HG03565 (cell line): ENCODE measurements around the gene APLF.
A peak's percentile ranks its signal among the peaks of the same experiment; 100 is the strongest.
"Not testable (repeated sequence)": the region's sequence is repeated elsewhere in the genome, so short reads cannot be mapped to it uniquely, and the experiment has no call there.

ENCODE experiments used
- ATAC-seq: cut with Tn5 transposase; IDR thresholded peaks from one replicate; pipeline ENCODE4 v1.9.1; 2021; ENCODE audit warnings: mild to moderate bottlenecking, moderate library complexity; ENCODE audit not compliant: unreplicated experiment

APLF gene

DNA sequence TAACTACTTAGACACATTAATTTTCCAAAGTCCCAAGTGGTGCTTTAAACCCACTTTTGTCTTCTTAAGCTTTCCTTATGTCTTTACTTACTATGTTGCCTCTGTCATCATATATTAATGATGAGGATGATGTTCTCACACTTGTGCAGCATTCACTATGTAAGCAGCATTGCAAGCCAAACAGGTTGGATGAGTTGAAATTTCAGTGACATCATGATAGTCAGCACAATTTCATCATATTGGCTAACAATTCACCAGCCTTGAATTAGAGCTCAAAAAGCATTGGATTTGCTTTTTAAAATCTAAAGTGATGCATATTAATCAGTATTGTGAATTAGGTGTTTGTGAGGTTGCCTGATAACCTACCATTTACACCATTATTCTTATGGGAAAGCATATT is 7.7 kb downstream of the APLF start:
- ATAC-seq = no peak

DNA sequence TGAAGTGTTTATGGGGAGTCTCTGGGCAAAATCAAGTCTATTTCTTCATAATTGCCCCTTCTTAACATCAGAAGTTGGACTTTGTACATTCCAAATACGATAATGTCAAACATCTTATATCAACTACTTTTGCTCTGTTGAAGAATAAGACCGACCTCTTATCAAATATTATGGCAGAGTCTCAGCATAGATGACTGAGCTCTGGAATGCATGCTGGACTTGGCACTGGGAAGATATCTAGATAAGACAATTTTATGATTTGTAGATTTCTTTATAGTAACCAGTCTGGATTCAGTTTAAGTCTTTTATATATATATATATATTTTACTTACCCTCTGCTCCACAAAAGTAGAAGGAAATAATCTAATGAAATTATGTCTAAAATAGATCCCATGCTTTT is 8.2 kb downstream of the APLF start:
- ATAC-seq = no peak

DNA sequence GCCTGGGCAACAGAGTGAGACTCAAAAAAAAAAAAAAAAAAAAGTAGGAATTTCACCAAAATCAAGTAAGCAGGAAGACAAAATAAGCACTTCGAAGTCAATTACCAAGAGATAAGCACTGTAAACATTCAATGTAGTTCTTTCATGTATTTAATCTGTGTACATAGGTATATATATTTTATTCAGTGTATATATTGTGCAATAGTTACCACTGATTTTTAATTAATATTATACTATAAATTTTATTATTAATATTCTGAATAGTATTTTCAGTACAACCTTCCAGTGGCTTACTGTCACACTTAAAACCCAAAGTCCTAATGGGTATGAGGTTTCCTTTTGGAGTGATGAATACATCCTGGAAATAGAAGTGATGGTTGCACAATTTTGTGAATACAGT is 9.1 kb downstream of the APLF start:
- no peak for ATAC-seq

DNA sequence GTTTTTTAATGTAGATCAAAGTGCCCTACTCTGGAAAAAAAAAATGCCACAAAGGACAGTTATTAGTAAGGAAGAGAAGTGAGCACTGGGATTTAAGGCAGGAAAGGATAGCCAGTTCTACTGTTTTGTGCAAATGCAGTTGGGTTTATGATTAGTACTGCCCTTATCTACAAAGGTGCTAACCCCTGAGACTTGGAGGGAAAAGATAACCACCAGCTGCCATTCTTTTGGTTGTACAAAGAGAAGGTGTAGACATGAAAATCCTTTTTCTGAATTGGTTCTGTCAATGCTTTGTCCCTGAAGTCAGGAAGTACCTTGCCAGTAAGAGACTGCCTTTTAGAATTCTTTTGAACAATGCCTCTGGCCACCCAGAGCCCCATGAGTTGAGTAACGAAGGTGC is 11.3 kb downstream of the APLF start:
- ATAC-seq = no peak

DNA sequence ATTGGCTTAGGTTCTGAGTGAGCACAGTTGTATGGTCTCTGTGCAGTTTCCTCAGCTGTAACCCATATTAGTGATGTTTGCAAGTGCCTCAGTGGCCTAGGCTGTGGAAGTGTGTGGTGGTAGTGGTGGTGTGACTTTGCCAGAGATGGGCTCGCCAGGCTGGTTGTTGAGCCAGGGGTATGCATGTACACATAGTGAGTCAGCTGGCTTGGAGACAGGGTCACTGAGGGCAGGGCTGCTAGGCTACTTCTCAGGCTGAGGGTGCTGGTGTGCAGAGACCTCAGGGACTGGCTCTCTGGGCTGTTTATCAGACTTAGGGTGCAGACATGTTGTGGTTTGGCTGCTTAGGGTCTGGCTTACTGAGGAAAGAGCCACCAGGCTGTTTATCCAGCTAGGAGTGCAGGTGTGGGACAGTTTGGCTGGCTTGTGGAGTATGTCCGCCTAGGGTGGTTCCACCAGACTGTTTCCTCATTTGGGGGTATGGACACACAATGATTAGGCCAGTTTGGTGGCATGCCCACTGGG is 15.0 kb downstream of the APLF start:
- ATAC-seq = no peak

DNA sequence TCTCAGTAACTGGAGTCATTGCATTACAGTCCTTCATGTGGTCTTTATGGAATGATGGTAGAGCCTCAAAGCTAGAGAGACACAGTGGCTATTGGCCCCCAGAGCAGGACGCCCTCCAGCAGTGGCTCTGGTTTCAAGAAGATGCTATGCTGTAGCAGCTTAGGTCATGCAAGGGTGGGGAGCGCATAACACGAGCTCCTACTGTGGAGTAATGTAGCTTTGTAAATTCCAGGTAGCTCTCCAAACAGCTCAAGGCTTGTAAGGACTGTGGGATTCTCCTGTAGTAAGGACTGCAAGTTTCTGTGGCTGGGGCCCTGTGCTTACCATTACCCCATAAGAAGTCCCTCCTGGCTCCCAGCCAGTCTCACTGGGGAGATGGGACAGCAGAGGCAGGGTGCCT is 15.6 kb downstream of the APLF start:
- ATAC-seq = no peak

DNA sequence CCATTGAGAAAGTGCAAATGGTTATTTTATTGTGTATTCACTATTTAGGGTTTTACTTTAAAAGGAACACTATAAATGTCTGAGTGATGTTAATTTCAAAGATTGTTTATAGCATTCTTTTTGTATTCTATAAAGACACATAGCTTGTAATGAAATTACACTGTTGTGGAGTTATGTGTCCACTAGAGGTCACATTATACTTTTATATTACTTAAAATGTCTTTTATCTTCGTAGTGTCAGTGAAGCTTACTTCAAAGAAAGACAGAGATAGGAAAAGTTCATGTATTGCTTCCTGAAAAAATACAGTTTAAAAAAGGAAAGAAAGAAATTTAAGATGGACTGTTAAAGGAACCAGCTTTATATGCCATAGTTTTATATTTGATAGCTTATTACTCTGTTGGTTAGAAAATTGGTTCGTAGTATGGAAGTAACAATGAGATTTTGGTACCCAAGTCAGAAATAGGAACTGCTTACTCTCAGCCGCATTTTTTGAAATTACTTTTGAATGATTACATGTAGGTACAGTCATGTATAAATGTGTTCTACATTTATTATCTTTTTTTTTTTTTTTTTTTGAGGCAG is 20.5 kb downstream of the APLF start:
- ATAC-seq = peak; percentile 67

DNA sequence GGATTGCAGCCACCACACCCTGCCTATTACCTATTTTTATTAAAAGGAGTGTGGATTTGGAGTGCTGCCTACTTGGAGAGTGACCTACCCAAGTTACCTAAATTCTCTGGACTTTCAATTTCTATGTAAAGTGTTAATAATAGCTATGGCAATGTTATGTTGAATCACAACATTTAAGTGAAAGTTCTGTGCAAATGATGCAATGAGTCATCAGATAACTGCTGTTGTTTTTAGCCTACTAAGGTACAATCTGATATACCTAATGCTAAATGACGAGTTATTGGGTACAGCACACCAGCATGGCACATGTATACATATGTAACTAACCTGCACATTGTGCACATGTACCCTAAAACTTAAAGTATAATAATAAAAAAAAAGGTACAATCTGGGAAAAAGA is 21.2 kb downstream of the APLF start:
- peak; percentile 51 for ATAC-seq

DNA sequence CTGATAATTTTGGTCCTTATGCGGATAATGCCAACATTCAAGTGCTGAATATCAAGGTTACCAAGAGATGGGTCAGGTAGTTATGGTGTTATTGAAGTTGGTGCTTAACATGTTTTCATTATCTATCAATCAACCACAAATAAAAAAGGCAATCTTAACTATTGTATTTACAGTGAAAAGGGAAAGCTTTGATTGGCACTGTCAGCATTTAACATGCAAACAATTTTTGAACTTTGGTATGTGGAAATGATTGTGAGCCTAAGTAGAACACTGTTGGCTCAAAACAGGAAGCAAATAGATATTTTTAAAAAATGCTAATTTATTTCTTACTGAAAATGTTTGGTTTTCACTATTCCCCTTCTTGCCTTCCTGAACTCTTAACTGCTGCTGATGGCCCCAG is 21.9 kb downstream of the APLF start:
- no peak for ATAC-seq

DNA sequence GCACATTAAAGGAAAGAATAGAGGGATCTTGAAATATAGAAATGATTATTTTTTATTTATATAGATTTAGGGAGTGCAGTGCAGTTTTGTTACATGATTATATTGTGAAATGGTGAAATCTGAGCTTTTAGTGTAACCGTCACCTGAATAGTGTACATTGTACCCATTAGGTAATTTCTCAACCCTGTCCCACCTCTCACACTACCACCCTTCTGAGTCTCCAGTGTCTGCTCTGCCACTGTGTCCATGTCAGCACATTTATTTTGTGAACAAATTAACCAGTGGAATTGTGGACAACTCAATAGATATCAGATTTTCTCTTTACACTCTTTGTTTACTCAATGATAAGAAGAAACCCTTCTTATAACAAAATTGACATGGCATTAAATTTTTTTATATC is 24.2 kb downstream of the APLF start:
- no peak for ATAC-seq

DNA sequence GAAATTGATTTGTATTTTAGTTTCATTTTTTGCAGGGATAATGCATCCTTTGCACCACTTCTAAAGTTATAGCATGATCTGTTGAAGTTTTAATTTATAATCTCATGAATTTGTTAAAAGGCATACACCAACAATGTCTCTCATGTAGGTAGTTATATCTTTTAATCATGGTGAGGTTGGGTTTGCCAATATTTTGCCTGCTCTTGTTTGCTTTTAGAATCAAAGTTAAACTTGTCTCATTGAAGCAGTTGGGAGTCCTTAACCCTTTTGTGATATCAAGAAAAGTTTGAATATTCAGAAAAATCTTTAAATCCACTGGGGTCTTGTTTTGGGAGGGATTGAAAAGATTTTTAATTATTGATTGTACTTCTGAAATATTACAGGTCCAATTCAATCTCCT is 31.7 kb downstream of the APLF start:
- no peak for ATAC-seq

DNA sequence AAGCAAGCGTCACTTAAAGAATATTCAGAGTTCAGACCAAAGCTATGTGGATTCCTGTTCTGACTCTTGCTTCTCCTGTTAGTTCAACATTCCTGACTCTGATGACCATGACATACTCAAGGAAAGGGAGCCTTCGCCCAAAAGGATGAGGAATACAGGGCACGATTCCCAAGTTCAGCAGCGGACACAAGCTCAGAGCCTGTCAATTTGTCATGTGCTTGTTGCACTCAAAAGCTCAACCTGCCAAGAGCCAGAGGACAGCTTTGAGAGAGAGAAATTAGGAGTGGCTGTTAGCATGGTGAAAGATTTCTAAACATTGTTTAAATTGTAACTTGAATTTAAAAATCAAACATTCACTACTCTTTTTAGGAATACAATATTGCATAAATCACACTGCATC is 33.3 kb downstream of the APLF start:
- ATAC-seq = no peak

DNA sequence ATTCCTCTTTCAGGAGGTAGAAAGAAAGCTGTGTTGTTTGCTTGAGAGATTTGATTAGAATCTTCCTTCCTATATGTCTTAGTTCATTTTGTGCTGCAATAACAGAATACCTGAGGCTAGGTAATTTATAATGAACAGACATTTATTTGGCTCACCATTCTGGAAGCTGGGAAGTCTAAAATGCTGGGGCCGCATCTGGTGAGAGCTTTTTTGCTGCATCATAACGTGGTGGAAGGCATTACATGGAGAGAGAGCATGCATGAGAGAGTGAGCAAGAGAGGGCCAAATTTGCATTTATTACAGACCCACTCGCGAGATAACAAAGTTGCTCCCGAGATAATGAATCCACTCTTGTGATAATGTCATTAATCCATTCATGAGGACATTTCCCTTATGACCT is 34.4 kb downstream of the APLF start:
- ATAC-seq = no peak

DNA sequence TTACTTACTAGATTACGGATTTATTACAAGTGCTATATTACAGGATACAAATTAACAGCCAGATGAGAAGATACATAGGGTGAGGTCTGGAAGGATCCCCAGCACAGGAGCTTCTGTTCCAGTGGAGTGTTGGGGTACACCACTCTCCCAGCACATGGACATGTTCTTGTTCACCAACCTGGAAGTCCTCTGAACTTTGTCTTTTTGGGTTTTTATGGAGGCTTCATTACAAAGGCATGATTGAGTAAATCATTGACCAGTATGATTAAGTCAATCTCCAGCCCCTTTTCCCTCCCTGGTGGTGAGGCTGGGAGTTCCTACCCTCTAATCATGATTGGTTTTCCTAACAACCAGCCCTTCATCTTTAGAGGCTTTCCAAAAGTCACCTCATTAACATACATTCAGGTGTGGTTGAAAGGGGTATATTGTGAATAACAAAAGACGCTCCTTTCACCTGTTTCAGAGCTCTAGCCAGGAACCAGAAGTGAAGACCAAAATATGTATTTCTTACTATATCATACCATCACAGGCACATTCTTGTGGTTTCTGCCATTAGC is 38.3 kb downstream of the APLF start:
- ATAC-seq = no peak

DNA sequence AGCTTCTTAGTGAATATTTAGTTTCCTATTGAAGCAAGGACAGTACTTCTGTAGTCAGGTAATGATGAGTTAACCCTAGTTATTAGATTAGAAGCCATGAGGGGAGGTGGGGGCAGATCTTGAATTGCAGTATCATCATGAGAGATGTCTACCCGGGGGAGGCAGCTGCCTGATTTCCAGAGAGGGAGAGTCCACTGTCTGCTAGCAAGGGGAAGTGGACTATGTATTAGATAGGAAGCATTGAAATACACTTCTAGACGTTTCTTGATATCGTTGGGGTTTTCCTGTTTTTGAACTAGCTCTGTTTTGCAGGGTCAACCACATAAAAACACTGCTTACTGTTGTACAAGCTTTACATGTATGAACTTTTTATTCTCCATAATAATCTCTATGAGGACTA is 38.8 kb downstream of the APLF start:
- no peak for ATAC-seq

DNA sequence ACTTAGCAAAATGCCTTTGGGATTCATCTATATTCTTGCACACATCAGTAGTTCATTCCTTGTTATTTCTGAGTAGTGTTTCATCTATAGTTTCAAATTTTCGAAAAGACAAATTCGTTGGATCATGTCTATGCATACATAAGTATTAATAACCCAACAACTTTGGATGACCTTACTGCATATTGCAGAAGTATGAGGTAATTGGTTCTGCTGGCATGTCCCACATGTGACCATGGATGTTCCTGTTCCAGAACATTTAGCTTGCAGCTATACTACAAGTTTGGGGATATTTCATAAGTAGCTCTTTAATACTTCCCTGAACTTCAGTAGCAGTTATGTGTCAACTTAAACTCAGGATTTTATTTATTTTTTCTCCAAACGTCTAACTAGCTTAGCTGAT is 44.9 kb downstream of the APLF start:
- no peak for ATAC-seq

DNA sequence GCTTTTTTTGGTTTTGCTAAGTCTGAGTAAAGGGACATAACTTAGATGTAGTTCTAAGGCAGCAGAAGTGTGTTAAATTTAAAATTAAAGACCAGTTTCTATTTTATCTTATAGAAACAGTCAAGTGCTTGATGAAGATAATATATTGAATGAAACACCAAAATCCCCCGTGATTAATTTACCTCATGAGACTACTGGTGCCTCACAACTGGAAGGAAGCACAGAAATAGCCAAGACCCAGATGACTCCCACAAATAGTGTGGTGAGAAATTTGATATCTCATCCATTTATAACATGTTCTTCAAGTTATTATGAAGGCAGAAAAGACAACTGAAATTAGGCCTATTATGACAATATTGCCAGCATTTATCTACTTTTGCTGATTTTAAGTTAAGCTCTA is 45.6 kb downstream of the APLF start:
- no peak for ATAC-seq

DNA sequence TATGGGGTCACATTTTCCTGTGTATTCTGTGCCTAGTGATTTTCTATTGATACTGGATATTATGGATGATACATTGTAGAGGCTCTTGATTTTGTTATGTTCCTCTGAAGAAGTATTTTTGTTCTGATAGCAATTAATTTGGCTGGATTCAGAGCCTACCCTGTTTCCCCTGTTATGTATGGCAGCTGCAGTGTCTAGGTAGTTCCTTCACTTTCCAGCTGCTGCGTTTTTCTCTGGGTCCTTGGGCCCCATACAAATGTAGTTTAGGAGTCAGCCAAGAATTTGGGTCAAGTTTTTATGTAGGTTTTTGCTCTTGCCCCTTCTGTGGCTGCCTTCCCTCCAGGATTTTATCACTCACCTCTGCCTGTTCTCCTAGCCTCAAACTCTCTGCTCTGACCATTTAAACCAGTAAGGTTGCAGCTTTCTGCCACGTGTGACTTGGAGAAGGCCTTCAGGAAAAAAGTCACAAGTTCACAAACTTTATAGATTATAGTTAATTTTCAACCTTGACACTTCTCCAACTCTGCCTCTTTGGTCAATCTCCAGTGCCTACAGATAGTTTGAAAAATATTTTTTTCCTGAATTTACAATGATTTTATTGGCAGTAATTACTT is 47.0 kb downstream of the APLF start:
- ATAC-seq = no peak

DNA sequence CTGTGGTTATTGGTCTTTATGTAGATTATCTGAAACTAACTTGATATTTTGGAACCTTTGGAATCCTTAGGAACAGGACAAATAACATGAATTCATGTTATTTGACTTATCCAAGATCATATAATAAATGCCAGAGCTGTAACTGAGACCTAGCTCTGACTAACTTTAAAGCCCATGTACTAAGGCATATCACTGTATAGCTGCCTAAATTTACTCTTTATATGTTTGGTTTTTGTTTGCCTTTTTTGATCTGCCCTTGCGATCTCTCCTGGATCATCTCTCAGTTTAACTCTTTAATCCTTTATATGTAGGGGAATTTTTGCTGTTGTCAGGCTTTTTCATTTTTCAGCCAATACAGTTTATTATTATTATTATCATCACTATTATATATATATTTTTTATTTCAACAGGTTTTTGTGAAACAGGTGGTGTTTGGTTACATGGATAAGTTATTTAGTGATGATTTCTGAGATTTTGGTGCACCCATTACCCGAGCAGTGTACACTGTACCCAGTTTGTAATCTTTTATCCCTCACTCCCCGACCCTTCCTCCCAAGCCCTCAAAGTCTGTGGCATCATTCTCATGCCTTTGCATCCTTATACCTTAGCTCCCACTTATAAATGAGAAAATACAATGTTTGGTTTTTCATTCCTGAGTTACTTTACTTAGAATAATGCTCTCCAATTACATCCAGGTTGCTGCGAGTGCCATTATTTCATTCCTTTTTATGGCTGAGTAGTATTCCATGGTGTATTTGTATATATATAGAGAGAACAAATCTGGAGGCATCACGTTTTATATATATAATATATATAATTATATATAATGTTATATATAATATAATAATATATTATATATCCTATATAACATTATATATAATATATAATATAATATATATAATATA is 48.9 kb downstream of the APLF start:
- ATAC-seq = no peak

DNA sequence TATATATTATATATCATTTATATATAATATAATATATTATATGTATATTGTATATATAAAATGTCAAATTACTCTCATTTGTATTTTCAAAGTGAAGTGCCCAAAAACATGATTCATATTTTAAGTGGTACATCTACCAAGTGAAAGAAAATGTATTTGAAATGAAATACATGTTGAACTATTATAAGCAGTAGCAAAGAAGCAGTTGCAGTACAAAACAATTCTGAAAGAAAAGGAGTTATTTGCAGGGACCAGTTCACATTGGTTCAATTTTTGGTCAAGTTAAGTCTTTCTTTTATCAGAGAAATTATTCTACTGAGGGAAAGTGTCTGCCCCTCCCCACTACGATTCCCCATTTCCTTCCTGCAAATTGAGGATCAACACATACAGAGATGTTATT is 51.9 kb downstream of the APLF start:
- ATAC-seq = no peak

DNA sequence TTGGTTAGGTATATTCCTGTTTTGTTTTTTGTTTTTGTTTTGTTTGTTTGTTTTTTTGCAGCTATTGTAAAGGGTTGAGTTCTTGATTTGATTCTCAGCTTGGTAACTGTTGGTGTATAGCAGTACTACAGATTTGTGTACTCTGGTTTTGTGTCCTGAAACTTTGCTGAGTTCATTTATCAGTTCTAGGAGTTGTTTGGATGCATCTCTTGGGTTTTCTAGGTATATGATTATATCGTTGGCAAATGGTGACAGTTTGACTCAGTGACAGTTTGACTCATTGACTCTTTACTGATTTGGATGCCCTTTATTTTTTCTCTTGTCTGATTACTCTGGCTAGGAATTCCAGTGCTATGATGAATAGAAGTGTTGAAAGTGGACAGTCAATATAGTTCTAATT is 53.7 kb downstream of the APLF start:
- ATAC-seq = no peak

DNA sequence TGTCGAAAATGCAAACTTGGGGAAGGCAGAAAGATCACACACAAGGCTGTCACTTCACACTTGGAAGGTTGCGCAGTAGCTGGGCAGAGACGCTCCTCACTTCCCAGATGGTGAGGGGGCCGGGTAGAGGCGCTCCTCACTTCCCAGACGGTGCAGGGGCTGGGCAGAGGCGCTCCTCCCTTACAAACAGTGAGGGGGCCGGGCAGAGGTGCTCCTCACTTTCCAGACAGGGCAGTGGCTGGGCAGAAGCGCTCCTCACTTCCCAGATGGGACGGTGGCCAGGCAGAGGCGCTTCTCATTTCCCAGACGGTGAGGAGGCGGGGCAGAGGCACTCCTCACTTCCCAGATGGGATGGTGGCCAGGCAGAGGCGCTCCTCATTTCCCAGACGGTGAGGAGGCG is 59.6 kb downstream of the APLF start:
- not testable (repeated sequence) for ATAC-seq
